OCI-LY3 (cell line): Measurements from ENCODE around the gene ANGEL1.
A peak's percentile ranks its signal among the peaks of the same experiment; 100 is the strongest.

Experiments
- H2AFZ ChIP-seq: fragments of 200-600, 300-600 bp; shearing (Covaris generic); 2 replicates; pipeline ENCODE4 v1.6.0; 2014; ENCODE audit warnings: antibody characterized with exemption, low read depth, low read length
- H3K27ac ChIP-seq: fragments of 200-600, 300-600 bp; sonication (generic); 2 replicates; pipeline ENCODE4 v1.5.1; 2014; ENCODE audit warnings: mild to moderate bottlenecking, low read length, moderate library complexity, mixed read lengths
- H3K27me3 ChIP-seq: fragments of 200-600, 300-600 bp; sonication (generic); 2 replicates; pipeline ENCODE4 v1.6.1; 2014; ENCODE audit warnings: low read depth, low read length, mixed read lengths
- H3K36me3 ChIP-seq: fragments of 200-600, 300-600 bp; sonication (generic); replicated peaks from 2 replicates; pipeline ENCODE3; 2014; ENCODE audit warnings: low read depth, low read length, mixed read lengths
- H3K4me1 ChIP-seq: fragments of 300-600, 200-600 bp; sonication (generic); 2 replicates; pipeline ENCODE4 v1.6.1; 2014; ENCODE audit warnings: low read length, mixed read lengths
- H3K4me2 ChIP-seq: fragments of 200-600, 300-600 bp; sonication (generic); 2 replicates; pipeline ENCODE4 v1.6.1; 2014; ENCODE audit warnings: low read length, mixed read lengths
- H3K4me3 ChIP-seq: fragments of 300-600, 200-600 bp; sonication (generic); 2 replicates; pipeline ENCODE4 v1.5.1; 2014; ENCODE audit warnings: antibody characterized with exemption, mild to moderate bottlenecking, low read length, moderate library complexity
- H3K79me2 ChIP-seq: fragments of 300-600, 200-600 bp; shearing (Covaris generic); 2 replicates; pipeline ENCODE4 v1.6.1; 2014; ENCODE audit warnings: mild to moderate bottlenecking, low read length, mixed read lengths
- H3K9ac ChIP-seq: fragments of 300-600, 200-600 bp; shearing (Covaris generic); 2 replicates; pipeline ENCODE4 v1.6.0; 2014; ENCODE audit warnings: mild to moderate bottlenecking, low read length, moderate library complexity
- H3K9me3 ChIP-seq: fragments of 200-600, 300-600 bp; shearing (Covaris generic); 2 replicates; pipeline ENCODE4 v1.6.1; 2014; ENCODE audit warnings: low read length, mixed read lengths; ENCODE audit not compliant: insufficient read depth
- H4K20me1 ChIP-seq: fragments of 200-600, 300-600 bp; sonication (generic); 2 replicates; pipeline ENCODE4 v1.6.1; 2016; ENCODE audit warnings: low read length, mixed read lengths; ENCODE audit not compliant: insufficient read depth
- CTCF ChIP-seq: fragments of 200-600, 300-600 bp; sonication (generic); IDR thresholded peaks from 2 replicates; pipeline ENCODE4 v1.5.1; 2014; ENCODE audit warnings: antibody characterized with exemption, low read length, low read depth
- EZH2phosphoT487 ChIP-seq: fragments of 200-600 bp; shearing (Covaris generic); IDR thresholded peaks from 2 replicates; pipeline ENCODE4 v1.6.1; 2018; ENCODE audit warnings: antibody characterized with exemption, mixed run types, low read depth

ANGEL1 gene

GRCh38 chr14:76773188-76773885 lies 39.3 kb downstream of the ANGEL1 start:
- H3K27me3 ChIP-seq = no peaks in the 10 kb centered on the region; the same call in 1 of the 2 replicates
- no peaks in the 10 kb centered on the region for H3K79me2 ChIP-seq
- H3K9ac ChIP-seq = no peak overlapping the region
- no peaks in the 10 kb centered on the region for H4K20me1 ChIP-seq
- H3K4me2 ChIP-seq = no peak overlapping the region
- TF ChIP-seq EZH2phosphoT487 = no peak
- TF ChIP-seq CTCF = no peak
- H3K36me3 ChIP-seq = no peaks in the 10 kb centered on the region
- no peak overlapping the region for H2AFZ ChIP-seq
- H3K4me1 ChIP-seq = peaks cover 20% of the 10 kb centered on the region
- no peaks in the 10 kb centered on the region for H3K9me3 ChIP-seq
- no peak overlapping the region for H3K4me3 ChIP-seq
- no peak overlapping the region for H3K27ac ChIP-seq

GRCh38 chr14:76772300-76773187 lies 40.1 kb downstream of the ANGEL1 start:
- TF ChIP-seq CTCF (no peak), EZH2phosphoT487 (no peak)
- no peaks in the 10 kb centered on the region for H4K20me1 ChIP-seq
- no peak overlapping the region for H3K4me3 ChIP-seq
- H3K9ac ChIP-seq = no peak overlapping the region
- no peaks in the 10 kb centered on the region; the same call in 1 of the 2 replicates for H3K27me3 ChIP-seq
- peaks cover 28% of the 10 kb centered on the region for H3K4me1 ChIP-seq
- H3K79me2 ChIP-seq = no peaks in the 10 kb centered on the region
- no peaks in the 10 kb centered on the region for H3K9me3 ChIP-seq
- H2AFZ ChIP-seq = no peak overlapping the region
- H3K4me2 ChIP-seq = no peak overlapping the region
- no peak overlapping the region for H3K27ac ChIP-seq
- H3K36me3 ChIP-seq = no peaks in the 10 kb centered on the region

GRCh38 chr14:76771437-76771980 lies 41.2 kb downstream of the ANGEL1 start:
- no peaks in the 10 kb centered on the region for H3K9me3 ChIP-seq
- H3K79me2 ChIP-seq = no peaks in the 10 kb centered on the region
- H3K36me3 ChIP-seq = no peaks in the 10 kb centered on the region
- no peak overlapping the region for H3K27ac ChIP-seq
- no peak overlapping the region for H3K4me3 ChIP-seq
- peaks cover 31% of the 10 kb centered on the region for H3K4me1 ChIP-seq
- H3K4me2 ChIP-seq = peak overlapping the region; percentile 31
- H3K9ac ChIP-seq = no peak overlapping the region
- TF ChIP-seq CTCF (no peak), EZH2phosphoT487 (no peak)
- no peak overlapping the region for H2AFZ ChIP-seq
- H4K20me1 ChIP-seq = no peaks in the 10 kb centered on the region
- H3K27me3 ChIP-seq = no peaks in the 10 kb centered on the region; the same call in 1 of the 2 replicates
